ENCODE data around the gene CUL2.

The CUL2 gene

DNA sequence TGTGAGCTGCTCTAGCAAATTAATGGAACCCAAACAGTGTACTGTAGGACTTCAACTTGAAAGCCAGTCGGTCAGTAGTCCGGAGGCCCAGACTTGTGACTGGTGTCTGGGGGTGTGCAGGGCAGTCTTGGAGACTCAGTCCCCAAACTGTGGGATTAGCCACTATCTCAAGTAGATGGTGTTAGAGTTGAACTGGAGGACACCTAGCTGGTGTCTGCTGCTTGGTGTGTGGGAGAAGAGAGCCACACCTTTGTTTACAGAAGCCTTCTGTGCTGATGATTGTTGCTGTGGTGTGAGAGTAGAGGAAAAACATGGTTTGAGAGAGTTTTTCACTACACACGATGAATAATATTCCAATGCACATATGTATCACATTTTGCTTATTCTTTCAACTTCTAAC, 47.4 kb downstream of the CUL2 start:
- H3K9ac ChIP-seq (ENCODE audit: low read length): no peak overlapping the region
- H3K4me1 ChIP-seq (ENCODE audit: control insufficient read depth, insufficient read depth, low read length): peaks cover 8% of the 10 kb centered on the region
- no peak overlapping the region for H3K4me3 ChIP-seq (ENCODE audit: low read length)
- H3K36me3 ChIP-seq (ENCODE audit: control insufficient read depth, insufficient read depth, low read length): no peaks in the 10 kb centered on the region
- H3K27me3 ChIP-seq (ENCODE audit: control insufficient read depth, insufficient read depth, low read length): no peaks in the 10 kb centered on the region
- no peaks in the 10 kb centered on the region for H3K9me3 ChIP-seq (ENCODE audit: control insufficient read depth, low read length)

- H3K9me3 ChIP-seq (ENCODE audit: control insufficient read depth, low read length): no peaks in the 10 kb centered on the region
- H3K27me3 ChIP-seq (ENCODE audit: control insufficient read depth, insufficient read depth, low read length): no peaks in the 10 kb centered on the region
- no peaks in the 10 kb centered on the region for H3K36me3 ChIP-seq (ENCODE audit: control insufficient read depth, insufficient read depth, low read length)
- H3K9ac ChIP-seq (ENCODE audit: low read length): no peak overlapping the region
- peaks cover 8% of the 10 kb centered on the region for H3K4me1 ChIP-seq (ENCODE audit: control insufficient read depth, insufficient read depth, low read length)
- no peak overlapping the region for H3K4me3 ChIP-seq (ENCODE audit: low read length)
These were observed 48.6 kb downstream of the CUL2 start for GRCh38 chr10:35041502-35041879.

GRCh38 chr10:35040760-35041501, 49.2 kb downstream of the CUL2 start:
- Histone ChIP-seq H3K27me3 (ENCODE audit: control insufficient read depth, insufficient read depth, low read length) (no peaks in the 10 kb centered on the region), H3K36me3 (ENCODE audit: control insufficient read depth, insufficient read depth, low read length) (no peaks in the 10 kb centered on the region), H3K4me1 (ENCODE audit: control insufficient read depth, insufficient read depth, low read length) (peaks cover 8% of the 10 kb centered on the region), H3K9me3 (ENCODE audit: control insufficient read depth, low read length) (no peaks in the 10 kb centered on the region), H3K4me3 (ENCODE audit: low read length) (no peak overlapping the region), H3K9ac (ENCODE audit: low read length) (no peak overlapping the region)

- H3K9ac ChIP-seq (ENCODE audit: low read length): no peak overlapping the region
- H3K36me3 ChIP-seq (ENCODE audit: control insufficient read depth, insufficient read depth, low read length): no peaks in the 10 kb centered on the region
These were observed 53.0 kb downstream of the CUL2 start for GRCh38 chr10:35037104-35037503.

GRCh38 chr10:35035606-35036005, 54.5 kb downstream of the CUL2 start:
- Histone ChIP-seq H3K9me3 (ENCODE audit: control insufficient read depth, low read length) (no peaks in the 10 kb centered on the region), H3K4me3 (ENCODE audit: low read length) (no peak overlapping the region), H3K36me3 (ENCODE audit: control insufficient read depth, insufficient read depth, low read length) (no peaks in the 10 kb centered on the region), H3K27me3 (ENCODE audit: control insufficient read depth, insufficient read depth, low read length) (no peaks in the 10 kb centered on the region), H3K9ac (ENCODE audit: low read length) (no peak overlapping the region), H3K4me1 (ENCODE audit: control insufficient read depth, insufficient read depth, low read length) (peaks cover 9% of the 10 kb centered on the region)

More at GRCh38 chr10:35037104-35037503, 53.0 kb downstream of the CUL2 start:
- Histone ChIP-seq H3K9me3 (ENCODE audit: control insufficient read depth, low read length) (no peaks in the 10 kb centered on the region), H3K4me3 (ENCODE audit: low read length) (no peak overlapping the region), H3K4me1 (ENCODE audit: control insufficient read depth, insufficient read depth, low read length) (peaks cover 9% of the 10 kb centered on the region), H3K27me3 (ENCODE audit: control insufficient read depth, insufficient read depth, low read length) (no peaks in the 10 kb centered on the region)

- H3K9me3 ChIP-seq (ENCODE audit: control insufficient read depth, low read length): no peaks in the 10 kb centered on the region
- no peak overlapping the region for H3K9ac ChIP-seq (ENCODE audit: low read length)
- no peaks in the 10 kb centered on the region for H3K4me1 ChIP-seq (ENCODE audit: control insufficient read depth, insufficient read depth, low read length)
- no peaks in the 10 kb centered on the region for H3K27me3 ChIP-seq (ENCODE audit: control insufficient read depth, insufficient read depth, low read length)
- peaks cover 4% of the 10 kb centered on the region for H3K36me3 ChIP-seq (ENCODE audit: control insufficient read depth, insufficient read depth, low read length)
- no peak overlapping the region for H3K4me3 ChIP-seq (ENCODE audit: low read length)
These were observed 62.6 kb downstream of the CUL2 start for GRCh38 chr10:35027567-35027966.

DNA sequence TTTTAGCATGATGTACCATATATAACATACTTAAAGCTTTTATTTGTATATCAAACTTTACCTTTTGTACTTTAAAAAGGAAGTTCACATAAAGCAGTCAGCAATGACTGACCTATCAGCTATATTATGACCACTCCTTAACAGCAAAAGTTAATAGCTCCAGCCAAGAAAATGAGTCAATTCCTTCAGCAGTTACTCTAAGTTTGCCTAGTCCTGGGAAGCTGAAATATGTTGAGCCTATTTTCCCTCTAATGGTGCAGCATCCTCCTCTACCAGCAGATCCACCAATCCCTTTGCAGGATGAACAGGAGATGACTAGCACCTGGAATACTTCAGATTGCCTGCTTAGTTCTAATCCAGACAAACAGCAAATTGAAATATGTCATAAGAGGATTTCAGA, 64.2 kb downstream of the CUL2 start:
- no peaks in the 10 kb centered on the region for H3K27me3 ChIP-seq (ENCODE audit: control insufficient read depth, insufficient read depth, low read length)

DNA sequence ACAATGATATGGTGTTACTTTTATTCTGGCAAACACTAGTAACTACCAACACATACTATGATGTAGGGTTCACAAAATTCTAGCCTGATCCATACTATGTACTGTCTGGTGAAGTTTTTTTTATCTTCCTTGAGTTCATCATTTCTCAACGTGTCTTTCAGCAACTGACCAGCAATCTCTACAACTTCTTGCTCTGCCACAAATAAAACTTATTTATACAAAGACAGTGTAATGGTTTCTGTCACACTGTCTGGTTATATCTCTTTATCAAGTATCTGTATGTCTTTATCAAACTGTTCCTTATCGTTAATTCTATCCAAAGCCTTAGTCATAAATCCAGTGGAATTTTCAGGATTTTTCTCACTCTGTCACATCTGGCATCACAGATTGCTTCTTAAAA, 69.7 kb downstream of the CUL2 start:
- Histone ChIP-seq H3K27me3 (ENCODE audit: control insufficient read depth, insufficient read depth, low read length) (no peaks in the 10 kb centered on the region), H3K36me3 (ENCODE audit: control insufficient read depth, insufficient read depth, low read length) (no peaks in the 10 kb centered on the region), H3K9ac (ENCODE audit: low read length) (no peak overlapping the region)

More for the DNA sequence above, 64.2 kb downstream of the CUL2 start:
- H3K9ac ChIP-seq (ENCODE audit: low read length): no peak overlapping the region
- H3K4me1 ChIP-seq (ENCODE audit: control insufficient read depth, insufficient read depth, low read length): no peaks in the 10 kb centered on the region
- H3K36me3 ChIP-seq (ENCODE audit: control insufficient read depth, insufficient read depth, low read length): peaks cover 4% of the 10 kb centered on the region
- H3K4me3 ChIP-seq (ENCODE audit: low read length): no peak overlapping the region
- H3K9me3 ChIP-seq (ENCODE audit: control insufficient read depth, low read length): no peaks in the 10 kb centered on the region

DNA sequence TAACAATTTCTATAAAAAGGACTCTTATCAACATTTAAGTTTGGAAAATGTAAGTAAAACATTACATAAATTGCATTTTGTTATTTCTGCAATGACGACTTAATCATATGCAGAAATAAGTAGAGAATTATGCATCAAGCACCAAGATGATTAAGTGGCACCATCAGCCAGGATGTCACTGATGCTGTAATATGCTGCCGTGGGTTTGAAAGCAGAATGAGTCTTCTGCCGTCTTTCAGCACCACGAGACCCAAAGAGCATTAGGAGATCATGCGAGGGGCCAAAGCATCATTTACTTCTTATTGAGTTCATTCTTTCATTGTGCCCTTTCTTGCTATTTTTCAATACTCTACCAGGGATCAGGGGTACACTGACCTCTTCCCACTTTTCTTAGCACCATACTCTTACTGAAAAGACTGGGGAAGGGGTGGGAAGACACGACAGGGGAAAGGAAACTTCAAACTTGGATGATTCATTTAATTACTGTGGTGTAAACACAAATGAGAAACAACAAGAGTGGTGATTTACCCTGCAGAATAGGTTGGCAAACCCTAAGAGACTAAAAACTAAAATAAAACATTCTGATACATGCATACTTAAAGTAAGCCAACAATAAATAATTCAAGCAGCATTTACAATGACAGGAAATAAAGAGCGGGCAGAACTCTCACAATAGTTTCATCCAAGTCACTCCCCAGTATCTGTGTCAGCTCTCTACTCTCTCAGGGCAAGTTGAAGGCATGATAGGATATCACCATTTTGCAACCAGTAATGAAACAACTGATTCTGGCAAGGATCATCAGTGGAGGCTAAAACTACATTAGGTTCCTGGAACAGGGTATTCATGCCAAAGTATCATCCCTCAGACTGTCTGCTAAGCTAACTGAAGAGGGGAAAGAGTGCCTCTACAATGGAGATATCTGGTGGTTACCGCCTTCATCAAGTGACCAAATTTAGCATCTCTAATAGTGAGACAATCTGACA, 70.8 kb downstream of the CUL2 start:
- H3K27me3 ChIP-seq (ENCODE audit: control insufficient read depth, insufficient read depth, low read length): no peaks in the 10 kb centered on the region
- H3K4me1 ChIP-seq (ENCODE audit: control insufficient read depth, insufficient read depth, low read length): no peaks in the 10 kb centered on the region
- H3K4me3 ChIP-seq (ENCODE audit: low read length): no peak overlapping the region
- H3K36me3 ChIP-seq (ENCODE audit: control insufficient read depth, insufficient read depth, low read length): no peaks in the 10 kb centered on the region
- H3K9ac ChIP-seq (ENCODE audit: low read length): no peak overlapping the region
- H3K9me3 ChIP-seq (ENCODE audit: control insufficient read depth, low read length): no peaks in the 10 kb centered on the region

More for the DNA sequence above, 69.7 kb downstream of the CUL2 start:
- Histone ChIP-seq H3K9me3 (ENCODE audit: control insufficient read depth, low read length) (no peaks in the 10 kb centered on the region), H3K4me3 (ENCODE audit: low read length) (no peak overlapping the region), H3K4me1 (ENCODE audit: control insufficient read depth, insufficient read depth, low read length) (no peaks in the 10 kb centered on the region)

GRCh38 chr10:35017608-35018007, 72.5 kb downstream of the CUL2 start:
- H3K9me3 ChIP-seq (ENCODE audit: control insufficient read depth, low read length): no peaks in the 10 kb centered on the region
- no peaks in the 10 kb centered on the region for H3K27me3 ChIP-seq (ENCODE audit: control insufficient read depth, insufficient read depth, low read length)
- H3K9ac ChIP-seq (ENCODE audit: low read length): no peak overlapping the region
- no peak overlapping the region for H3K4me3 ChIP-seq (ENCODE audit: low read length)
- H3K36me3 ChIP-seq (ENCODE audit: control insufficient read depth, insufficient read depth, low read length): no peaks in the 10 kb centered on the region
- no peaks in the 10 kb centered on the region for H3K4me1 ChIP-seq (ENCODE audit: control insufficient read depth, insufficient read depth, low read length)

GRCh38 chr10:35015843-35016408, 74.2 kb downstream of the CUL2 start:
- Histone ChIP-seq H3K36me3 (ENCODE audit: control insufficient read depth, insufficient read depth, low read length) (no peaks in the 10 kb centered on the region), H3K4me1 (ENCODE audit: control insufficient read depth, insufficient read depth, low read length) (no peaks in the 10 kb centered on the region), H3K9ac (ENCODE audit: low read length) (no peak overlapping the region), H3K9me3 (ENCODE audit: control insufficient read depth, low read length) (no peaks in the 10 kb centered on the region), H3K27me3 (ENCODE audit: control insufficient read depth, insufficient read depth, low read length) (no peaks in the 10 kb centered on the region), H3K4me3 (ENCODE audit: low read length) (no peak overlapping the region)

GRCh38 chr10:35012781-35013180, 77.4 kb downstream of the CUL2 start:
- Histone ChIP-seq H3K4me3 (ENCODE audit: low read length) (no peak overlapping the region), H3K9ac (ENCODE audit: low read length) (no peak overlapping the region), H3K27me3 (ENCODE audit: control insufficient read depth, insufficient read depth, low read length) (no peaks in the 10 kb centered on the region), H3K4me1 (ENCODE audit: control insufficient read depth, insufficient read depth, low read length) (no peaks in the 10 kb centered on the region), H3K36me3 (ENCODE audit: control insufficient read depth, insufficient read depth, low read length) (no peaks in the 10 kb centered on the region), H3K9me3 (ENCODE audit: control insufficient read depth, low read length) (no peaks in the 10 kb centered on the region)
